ENCODE data around the gene PPP1R9B. TPM values are rescaled to one million over a fixed set of nuclear protein-coding genes. Genes with fewer than 3 reads are reported as not detected.
A peak's percentile ranks its signal among the peaks of the same experiment; 100 is the strongest.

PPP1R9B gene
- total and polyA plus RNA-seq, 3 donors from 2014 or later, result 49.1 to 82.4 (median 81.1) TPM

- H3K36me3 ChIP-seq (ENCODE audit: low read depth, missing control alignments), result no peaks in the 10 kb centered on the region
- peak overlapping the region; percentile 81 to 84 for H3K27ac ChIP-seq
- 17 to 21% methylated on average over 1 of the region's 1 CpG for WGBS, 2 donors
- peaks cover 45% of the 10 kb centered on the region for H3K4me1 ChIP-seq
- TF ChIP-seq POLR2A (IDR thresholded peaks at IDR 0.05) (no peak), CTCF (IDR thresholded peaks at IDR 0.05) (no peak)
- intact Hi-C loops (cut with DNase I; ENCODE audit: low total_unique reads), result no loop called here
- H3K4me3 ChIP-seq, result no peak overlapping the region
- DNase-seq, result no peak
- H3K27me3 ChIP-seq, result no peaks in the 10 kb centered on the region
- H3K9me3 ChIP-seq, result no peaks in the 10 kb centered on the region
Measured at GRCh38 chr17:50154604-50155003, 4.1 kb upstream of the PPP1R9B start.

- TF ChIP-seq CTCF (IDR thresholded peaks at IDR 0.05), result no peak
Measured at GRCh38 chr17:50153650-50154575, 3.4 kb upstream of the PPP1R9B start.

GRCh38 chr17:50152736-50153135 lies 2.3 kb upstream of the PPP1R9B start:
- WGBS, 2 donors, result 49 to 53% methylated on average over 5 to 7 of the region's 7 CpGs
- TF ChIP-seq POLR2A (IDR thresholded peaks at IDR 0.05), result no peak
- TF ChIP-seq CTCF (IDR thresholded peaks at IDR 0.05), result no peak
- Histone ChIP-seq H3K36me3 (ENCODE audit: low read depth, missing control alignments) (no peaks in the 10 kb centered on the region), H3K27ac (peak overlapping the region; percentile 81 to 84), H3K4me3 (no peak overlapping the region), H3K9me3 (no peaks in the 10 kb centered on the region), H3K27me3 (no peaks in the 10 kb centered on the region), H3K4me1 (peaks cover 53% of the 10 kb centered on the region)
- DNase-seq, result no peak
- intact Hi-C loops (cut with DNase I; ENCODE audit: low total_unique reads), result no loop called here

More at GRCh38 chr17:50153650-50154575, 3.4 kb upstream of the PPP1R9B start:
- Histone ChIP-seq H3K4me1 (peaks cover 45% of the 10 kb centered on the region), H3K36me3 (ENCODE audit: low read depth, missing control alignments) (no peaks in the 10 kb centered on the region), H3K9me3 (no peaks in the 10 kb centered on the region), H3K4me3 (no peak overlapping the region), H3K27me3 (no peaks in the 10 kb centered on the region), H3K27ac (peak overlapping the region; percentile 81 to 84)
- DNase-seq, result peak; percentile 84
- WGBS, 2 donors, result 30 to 34% methylated on average over 15 to 16 of the region's 16 CpGs
- intact Hi-C loops (cut with DNase I; ENCODE audit: low total_unique reads), result no loop called here

- H3K27me3 ChIP-seq, result no peaks in the 10 kb centered on the region
- WGBS, 2 donors, result 0 to 1% methylated on average over 9 to 12 of the region's 12 CpGs
- intact Hi-C loops (cut with DNase I; ENCODE audit: low total_unique reads), result no loop called here
- H3K27ac ChIP-seq, result peak overlapping the region; percentile 81 to 84
- no peaks in the 10 kb centered on the region for H3K9me3 ChIP-seq
- DNase-seq, result peak; percentile 97
- no peaks in the 10 kb centered on the region for H3K36me3 ChIP-seq (ENCODE audit: low read depth, missing control alignments)
- no peak for TF ChIP-seq POLR2A (IDR thresholded peaks at IDR 0.05)
- TF ChIP-seq CTCF (IDR thresholded peaks at IDR 0.05), result peak in 1 of 3 experiments; percentile 12
- peaks cover 60% of the 10 kb centered on the region for H3K4me1 ChIP-seq
- peak overlapping the region; percentile 69 to 91 for H3K4me3 ChIP-seq
Measured at GRCh38 chr17:50151937-50152547, 1.6 kb upstream of the PPP1R9B start.
